Stimulated activated naive CD4-positive, alpha-beta T cell treated with Interleukin-2 at 50 U/mL for 16 hours (primary cell): ENCODE measurements around the gene ADRA2A.

Experiments used
- DNase-seq: peaks from one replicate; lab custom pipeline; 2025; lab: John Stamatoyannopoulos, UW

The ADRA2A gene

DNA sequence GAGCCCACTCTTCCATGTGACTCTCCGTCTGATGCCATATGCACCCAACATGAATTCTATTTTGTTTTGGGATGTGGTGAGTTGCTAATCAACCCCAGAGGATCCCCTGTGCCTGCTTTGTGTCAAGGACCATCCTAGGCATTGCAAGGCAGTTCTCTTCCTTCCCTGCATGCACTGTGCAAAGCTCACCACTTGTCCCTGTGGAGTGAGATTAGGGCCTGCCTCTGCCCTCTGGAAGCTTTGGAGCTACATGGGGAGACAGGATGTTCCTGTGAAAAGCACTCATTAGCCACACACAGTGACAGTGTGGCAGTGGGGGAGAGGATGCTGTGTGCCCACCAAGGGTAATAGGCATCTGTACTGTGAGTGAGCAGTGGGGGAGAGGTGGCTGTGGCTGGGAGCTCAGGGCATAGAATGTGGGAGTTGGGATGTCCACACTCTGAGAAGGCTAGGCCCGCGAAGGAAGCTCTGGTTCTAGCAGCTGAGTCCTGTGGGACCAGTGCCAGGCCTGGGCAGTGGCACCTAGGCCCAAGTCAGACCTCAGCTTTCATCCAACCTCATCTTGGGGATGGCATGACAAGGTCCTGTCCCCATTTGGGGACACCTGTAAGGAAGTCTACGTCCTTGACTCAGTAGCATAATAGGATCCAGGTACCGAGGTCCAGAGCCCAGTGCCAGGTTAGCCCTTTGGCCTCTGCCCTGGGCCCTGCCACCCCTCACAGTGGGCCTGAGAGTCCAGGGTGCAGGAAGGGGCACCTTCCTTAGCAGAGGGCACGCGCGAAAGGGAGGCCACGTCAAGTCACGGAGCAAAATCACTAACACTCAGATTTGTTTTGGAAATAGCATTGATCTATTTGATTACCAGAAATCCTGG is 6.6 kb downstream of the ADRA2A start:
- DNase-seq = no peak

DNA sequence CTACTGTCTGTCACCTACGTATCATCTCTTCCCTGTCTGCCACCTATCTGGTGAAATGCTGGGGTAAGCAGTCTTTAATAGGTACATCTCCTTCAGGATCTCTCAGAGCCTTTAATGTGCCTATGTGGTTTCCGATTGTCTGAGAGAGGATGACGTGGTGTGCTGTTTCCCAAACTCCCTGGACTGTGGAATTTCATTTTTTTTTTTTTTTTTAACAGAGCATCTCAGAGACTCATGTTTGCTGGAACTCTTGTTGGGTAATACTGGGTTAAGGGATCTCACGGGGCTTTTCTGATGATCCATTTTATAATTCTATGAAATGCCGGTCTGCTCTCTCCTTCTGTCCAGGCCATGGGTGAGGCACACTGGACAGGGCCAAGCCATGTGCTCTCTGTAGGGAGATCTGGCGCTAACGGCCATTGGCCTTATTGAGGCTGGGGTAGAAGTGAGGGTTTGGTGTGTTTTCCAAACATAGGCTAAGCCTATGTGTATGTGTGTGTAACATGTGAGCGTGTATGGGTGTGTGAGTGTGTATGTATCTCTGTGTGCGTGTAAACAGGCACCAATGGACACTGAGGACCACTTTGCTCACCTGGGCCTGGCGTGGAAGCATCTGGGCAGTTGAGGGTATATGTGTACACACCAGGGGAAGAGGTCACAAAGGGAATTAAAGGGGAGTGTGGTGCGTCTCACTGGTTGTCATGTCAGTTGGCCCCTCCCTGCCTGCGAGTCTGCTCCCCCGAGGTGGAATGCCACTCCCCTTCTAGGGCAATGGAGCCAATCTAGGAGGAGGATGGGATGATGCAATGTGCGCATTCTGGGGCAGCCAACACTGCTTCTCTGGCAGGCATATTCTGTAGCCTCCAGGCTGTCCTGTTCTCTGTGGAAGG is 7.8 kb downstream of the ADRA2A start:
- no peak for DNase-seq

DNA sequence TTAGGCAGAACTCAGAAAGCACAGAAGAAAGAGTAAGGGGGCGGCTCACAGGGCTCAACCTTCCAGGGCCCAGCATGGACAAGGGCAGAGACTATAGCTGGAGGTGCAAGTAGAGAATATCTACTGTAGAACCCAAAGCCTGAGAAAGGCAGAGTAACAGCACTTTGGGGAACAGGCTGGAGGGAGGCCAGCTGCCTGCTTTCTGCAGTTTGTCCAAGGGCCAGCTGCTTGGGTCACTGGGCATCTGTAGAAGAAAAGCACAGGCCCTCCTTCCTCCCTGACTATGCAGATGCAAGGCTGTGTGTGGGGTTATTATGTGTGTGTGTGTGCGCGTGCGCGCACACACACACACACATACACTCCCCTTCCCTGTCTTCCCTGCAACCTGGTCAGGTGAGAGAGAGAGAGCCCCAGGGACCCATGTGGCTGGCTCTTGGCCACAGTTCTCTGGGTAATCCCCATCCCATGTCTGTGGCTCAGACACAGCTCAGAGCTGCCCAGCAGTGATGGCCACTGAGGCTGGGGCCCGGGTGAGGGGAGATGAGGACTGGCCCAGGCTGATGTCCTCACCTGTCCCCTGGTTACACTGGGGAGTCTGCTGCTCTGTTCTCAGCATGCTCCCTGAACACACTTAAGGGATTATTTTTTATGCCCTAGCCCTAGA is 9.0 kb downstream of the ADRA2A start:
- no peak for DNase-seq

DNA sequence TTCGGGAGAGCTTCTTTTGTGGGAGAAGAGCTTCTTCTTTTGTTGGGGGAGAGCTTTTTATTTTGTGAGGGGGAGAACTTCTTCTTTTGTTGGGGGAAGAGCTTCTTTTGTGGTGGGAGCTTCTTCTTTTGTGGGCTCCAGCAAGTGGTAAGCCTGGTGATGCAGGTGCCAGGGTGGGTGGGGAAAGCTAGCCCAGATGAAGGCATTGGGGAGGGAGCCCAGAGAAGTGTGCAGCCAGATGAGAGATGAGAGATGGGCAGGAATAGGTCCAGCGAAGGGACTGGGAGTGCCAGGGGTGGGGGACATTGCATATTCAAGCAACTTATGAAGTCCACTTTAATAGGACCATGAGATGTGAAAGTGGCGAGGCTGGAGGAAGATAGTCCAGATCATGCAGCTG is 9.7 kb downstream of the ADRA2A start:
- no peak for DNase-seq

DNA sequence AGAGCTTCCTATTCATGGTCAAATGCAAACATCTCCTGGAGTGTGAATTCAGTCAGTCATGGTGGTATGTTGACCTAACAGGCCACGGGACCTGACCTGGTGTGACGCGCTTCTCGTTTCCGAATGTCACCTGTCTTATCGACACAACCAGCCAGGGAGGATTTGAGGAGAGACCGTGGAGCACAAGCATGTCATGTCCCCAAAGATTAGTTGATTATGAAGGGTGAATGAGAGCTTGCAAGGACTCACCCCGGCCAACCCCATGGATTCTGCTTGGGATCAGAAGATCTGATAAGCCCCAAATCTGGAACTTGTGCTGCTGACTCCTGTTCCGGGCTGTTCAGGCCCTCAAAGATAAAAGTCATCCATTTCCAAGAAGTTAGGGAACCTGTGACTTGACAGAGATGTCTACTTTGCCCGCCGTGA is 10.5 kb downstream of the ADRA2A start:
- no peak for DNase-seq

DNA sequence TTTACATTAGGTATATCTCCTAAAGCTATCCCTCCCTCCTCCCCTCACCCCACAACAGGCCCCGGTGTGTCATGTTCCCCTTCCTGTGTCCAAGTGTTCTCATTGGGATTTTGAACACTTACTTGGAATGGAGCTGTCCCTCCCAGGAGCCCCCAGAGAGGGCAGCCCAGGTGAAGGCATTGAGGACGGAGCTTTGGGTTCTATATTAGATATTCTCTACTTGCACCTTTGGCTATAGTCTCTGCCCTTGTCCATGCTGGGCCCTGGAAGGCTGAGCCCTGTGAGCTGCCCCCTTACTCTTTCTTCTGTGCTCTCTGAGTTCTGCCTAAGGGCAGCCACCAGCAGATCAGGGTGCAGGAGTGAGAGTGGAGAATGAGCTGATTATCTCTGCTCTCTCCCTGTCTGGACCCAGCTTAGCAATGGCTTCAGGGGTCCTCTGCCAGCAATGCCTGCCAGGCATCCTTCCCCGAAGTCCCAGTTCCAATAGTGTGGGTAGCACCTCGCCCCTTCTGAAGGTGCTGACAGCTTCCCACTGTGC is 11.2 kb downstream of the ADRA2A start:
- DNase-seq = no peak

DNA sequence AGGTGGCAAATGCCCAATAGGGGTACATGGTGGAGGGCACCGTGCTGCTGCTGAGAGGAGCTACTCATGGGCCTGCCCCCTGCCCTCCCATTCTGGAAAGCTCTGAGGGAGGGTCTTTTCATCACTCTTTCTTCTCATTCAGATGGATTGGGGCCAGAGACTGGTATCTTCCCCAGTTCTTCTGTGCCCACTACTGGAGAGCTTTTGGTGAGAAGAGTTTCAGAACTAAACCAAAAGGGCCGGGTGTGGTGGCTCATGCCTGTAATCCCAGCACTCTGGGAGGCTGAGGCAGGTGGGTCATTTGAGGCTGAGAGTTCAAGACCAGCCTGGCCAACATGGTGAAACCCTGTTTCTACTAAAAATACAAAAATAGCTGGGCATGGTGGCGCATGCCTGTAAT is 12.5 kb downstream of the ADRA2A start:
- DNase-seq = no peak

DNA sequence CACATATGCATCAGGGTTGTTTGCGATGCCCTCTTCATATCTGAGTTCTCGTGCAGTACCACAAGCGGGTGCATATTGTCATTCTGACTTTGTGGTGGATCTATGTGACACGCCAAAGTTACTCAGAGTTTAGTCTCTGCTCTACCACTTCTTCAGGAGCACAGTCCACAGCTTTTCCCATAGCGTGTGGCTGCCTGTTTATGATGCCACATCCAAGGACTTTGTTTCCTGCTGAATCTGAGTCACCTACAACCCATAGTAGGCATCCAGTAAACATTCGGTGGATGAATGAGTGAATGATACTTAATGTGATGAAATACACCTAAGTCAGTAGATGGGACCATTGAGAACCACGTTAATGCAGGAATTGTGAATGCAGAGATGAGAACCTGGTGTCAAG is 15.0 kb downstream of the ADRA2A start:
- no peak for DNase-seq

DNA sequence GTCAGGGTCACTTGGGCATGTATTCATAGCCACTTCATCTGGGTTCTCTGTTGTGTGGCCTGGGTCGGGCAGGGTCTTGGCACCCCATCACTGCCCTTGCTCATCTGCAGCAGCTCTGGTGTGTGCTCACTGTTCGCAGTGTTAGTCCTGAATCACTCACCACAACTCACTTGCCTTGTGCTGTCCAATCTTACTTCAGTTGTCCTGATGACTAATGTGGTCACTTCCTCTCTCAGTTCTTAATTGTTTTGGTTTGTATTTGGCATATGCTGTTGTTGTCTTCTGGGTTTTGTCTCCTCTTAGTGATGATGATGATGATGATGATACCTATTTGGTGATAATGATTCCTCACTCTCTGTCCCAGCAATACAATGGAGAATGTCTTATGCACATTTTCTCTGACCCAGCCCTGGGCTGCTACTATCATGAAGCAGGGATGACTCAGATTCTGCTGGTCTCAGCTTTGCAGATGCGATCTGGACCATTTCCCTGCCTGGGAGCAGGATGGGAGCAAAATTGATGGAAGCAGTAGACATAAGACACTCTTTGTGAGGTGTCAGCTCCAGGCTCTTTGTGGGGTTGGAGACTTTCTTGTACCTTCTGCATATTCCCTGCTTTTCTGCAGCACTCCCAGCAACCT is 17.0 kb downstream of the ADRA2A start:
- no peak for DNase-seq

DNA sequence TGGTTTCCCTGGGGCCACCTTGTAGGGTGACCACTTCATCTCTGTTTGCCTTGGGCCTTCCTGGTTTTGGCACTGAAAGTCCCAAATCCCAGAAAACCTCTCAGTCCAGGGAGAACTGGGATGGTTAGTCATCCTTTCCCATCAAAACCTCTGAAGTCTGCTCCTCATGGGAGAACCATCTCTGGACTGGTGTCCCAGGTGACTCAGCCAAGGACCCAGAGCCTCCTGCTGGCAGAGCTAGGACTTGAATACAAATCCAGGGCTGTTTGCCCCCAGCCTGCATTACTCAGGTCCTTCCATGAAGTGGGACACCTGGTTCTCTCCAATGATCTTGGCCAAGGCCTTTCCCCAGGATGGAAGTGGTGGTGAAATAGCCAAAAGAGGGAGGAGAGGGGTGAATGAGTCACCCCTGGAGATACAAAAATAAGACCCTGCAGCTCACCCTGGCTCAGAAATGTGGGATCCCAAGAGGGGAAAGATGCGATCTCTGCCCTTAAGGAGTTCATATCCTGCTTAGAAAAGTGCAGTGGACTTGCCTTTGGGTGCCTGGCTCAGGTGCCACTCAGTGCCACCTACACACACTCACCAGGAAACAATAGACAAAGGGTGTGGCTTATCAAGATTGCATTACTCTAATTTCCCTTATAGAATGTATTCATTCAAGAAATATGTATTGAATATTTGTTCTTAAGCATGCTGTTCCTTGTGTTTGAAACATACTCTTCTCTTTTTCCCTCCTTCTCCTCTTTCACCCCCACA is 22.0 kb downstream of the ADRA2A start:
- no peak for DNase-seq

DNA sequence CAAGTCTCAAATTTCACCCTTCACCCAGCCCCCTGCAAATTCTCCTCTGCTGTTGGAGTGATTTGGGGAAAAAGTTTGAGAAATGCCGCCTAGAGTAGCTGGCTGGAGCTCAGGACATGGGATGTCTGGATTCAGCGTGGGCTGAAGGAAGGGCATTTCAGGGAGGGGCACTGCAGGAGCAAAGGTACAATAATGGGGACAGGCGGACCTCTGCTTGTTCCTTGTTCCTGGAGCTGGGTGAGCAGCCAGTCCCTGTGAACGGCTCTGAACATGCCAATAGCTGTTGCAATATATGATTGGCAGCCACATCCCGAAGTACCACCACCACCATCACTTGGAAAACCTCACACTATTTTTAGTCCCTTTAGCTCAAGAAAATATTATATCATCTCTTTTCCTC is 23.4 kb downstream of the ADRA2A start:
- DNase-seq = no peak

DNA sequence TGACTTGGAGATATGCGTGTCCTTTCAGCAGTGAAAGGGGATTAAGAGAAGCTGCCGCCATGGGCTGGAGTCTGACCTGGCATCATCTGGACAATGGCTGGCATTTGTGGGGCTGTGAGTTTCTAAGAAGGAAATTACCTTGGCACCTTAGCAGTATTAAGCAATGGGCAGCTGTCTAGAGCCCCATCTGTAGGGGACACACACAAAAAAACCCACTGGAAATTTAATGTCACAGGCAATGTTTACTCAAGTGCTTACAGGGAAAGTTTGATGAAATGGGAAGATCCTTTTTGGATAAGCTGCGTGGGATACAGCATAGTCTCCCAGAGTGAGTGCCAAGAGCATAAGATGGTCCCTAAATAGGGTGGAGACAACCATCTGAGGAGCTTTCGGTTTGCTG is 25.0 kb downstream of the ADRA2A start:
- DNase-seq = no peak

DNA sequence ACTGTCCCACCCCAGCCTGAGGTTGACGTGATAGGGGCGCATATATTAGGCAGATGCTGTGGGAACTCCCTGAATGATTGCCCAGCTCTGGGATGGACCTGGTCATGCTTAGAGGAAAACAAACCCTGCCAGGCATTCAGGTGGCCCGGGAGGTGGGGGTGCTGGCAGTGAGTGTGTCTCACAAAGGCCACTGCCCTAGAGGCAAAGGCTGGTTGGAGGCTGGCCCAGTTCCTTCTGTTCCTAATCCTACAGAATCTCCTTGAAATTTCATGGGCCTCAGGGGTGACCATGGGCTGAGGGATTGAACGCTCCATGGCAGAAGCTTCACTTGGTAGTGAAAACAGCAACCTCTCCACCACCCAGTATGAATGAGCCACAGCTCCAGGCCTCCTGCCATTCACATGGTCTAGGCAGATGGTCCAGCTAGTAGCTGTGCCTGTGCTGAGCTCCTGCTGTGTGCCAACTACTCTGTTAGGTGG is 25.6 kb downstream of the ADRA2A start:
- DNase-seq = no peak

DNA sequence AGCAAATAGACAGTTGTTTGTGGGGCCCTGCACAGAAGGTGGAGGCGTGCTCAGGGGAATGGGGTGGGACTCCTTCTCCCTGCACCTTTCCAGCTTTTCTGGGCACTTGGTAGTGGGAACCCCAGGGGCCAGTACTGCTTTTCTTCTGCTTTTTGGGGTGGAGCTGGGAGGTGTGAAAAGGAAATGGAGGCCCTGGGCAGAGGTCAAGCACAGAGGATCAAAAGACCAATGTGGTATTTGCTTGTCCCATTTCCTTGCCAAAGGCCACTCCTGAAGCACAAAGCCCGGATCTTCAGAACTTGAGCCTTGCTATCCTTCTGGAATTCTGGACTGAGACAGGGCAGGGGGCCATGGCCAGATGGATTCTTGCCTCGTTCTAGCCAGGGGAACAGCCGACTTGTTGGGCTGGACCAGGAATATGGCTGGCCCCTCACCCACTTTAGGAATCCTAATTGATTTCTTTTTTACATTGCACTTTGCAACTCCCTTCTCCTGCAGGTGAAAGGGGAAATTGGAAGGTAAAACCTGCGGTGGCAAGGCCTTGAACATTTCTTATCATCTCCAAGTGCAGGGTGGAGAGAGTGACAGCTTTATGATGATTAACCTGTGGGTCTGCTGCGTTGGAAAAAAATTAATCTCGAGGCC is 26.5 kb downstream of the ADRA2A start:
- DNase-seq = no peak

DNA sequence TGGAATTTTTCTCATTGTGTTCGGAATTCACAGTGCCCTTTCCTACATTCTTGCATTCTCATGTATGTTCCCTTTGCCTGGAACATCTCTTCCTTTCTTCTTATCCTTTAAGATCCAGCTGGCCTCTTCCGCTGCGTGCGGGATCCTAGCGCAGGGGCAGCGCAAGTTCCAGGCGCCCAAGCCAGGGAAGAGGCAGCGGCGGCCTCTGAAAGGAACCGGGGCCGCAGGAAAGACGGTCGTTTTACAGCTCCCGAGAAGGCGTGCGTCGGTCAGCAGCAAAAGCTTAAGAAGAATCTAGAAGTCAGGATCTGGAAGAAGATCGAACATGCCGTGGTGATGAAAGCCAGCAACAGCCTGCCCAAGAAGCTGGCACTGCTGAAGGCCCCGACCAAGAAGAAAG is 28.0 kb downstream of the ADRA2A start:
- DNase-seq = no peak

DNA sequence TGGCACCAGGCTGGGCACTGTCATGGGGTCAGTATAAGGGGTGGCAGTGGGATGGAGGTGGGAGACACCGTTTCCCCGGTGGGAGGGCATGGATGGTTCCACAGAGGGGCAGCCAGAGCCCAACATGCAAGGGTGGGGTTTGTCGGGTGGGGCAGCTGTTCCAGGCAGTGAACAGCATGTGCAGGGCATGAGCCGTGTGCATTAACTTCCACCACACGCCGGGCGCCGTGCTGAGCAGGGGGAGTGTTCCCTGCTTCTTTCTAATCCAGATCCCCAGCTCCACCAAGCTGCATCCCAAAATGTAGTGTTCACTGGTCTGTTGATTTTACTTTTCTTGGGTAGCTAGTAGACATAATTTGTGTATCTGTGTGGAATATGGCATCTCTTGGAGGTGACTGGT is 29.3 kb downstream of the ADRA2A start:
- DNase-seq = no peak

DNA sequence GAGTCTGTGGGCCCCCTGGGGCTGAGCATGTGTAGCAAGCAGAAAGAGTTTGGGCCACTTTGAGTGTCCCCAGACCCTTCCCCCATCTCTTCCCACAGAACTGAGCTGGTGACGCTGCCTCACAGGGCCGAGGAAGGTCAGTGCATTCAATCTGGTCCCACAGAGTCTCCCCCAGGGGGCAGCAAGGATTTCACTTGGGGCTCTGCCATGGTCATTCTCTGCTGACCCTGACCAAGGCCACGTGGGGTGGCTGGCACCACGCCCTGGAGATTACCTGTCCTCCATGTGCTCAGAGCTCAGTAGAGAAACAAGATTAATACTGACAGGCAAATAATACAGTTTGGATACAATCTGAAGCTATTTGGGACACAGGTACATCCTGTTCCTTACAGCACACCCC is 30.2 kb downstream of the ADRA2A start:
- DNase-seq = no peak

DNA sequence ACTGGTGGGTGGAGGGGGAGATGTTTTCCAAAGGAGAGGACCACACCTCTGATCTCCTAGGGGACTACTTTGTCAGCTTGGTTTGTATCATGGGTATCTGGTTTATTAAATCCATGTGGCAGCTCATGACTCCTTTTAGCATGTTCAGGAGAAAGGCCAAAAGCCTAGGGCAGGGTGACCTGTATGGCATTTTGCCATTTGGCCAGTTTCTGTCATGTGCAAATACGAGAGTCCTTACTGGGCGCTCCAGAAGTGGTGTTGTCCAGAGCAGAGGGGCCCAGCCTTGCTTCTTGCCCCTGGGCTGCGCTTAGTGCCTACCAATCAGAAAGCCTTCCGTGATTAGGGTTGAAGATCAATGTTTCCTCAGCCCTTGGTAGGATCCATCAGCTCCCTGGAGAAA is 31.0 kb downstream of the ADRA2A start:
- no peak for DNase-seq

DNA sequence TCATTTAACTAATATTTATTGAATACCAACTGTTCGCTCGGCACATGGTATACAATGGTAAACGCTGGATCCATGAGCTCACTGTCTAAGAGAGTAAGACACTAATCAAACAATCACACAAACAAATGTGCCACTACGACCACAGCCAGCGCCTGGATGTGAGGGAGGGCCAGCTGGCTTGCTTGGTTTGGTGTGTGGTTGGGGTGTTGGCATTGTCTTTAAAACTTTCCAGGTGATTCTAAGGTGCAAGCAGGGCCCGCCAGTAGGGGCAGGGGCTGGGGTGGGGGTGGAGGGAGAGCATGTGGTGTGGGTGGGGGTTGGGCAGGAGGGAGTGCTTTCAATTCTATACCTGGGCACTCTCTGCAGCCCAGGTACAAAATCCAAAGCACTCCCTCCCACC is 31.6 kb downstream of the ADRA2A start:
- DNase-seq = no peak

DNA sequence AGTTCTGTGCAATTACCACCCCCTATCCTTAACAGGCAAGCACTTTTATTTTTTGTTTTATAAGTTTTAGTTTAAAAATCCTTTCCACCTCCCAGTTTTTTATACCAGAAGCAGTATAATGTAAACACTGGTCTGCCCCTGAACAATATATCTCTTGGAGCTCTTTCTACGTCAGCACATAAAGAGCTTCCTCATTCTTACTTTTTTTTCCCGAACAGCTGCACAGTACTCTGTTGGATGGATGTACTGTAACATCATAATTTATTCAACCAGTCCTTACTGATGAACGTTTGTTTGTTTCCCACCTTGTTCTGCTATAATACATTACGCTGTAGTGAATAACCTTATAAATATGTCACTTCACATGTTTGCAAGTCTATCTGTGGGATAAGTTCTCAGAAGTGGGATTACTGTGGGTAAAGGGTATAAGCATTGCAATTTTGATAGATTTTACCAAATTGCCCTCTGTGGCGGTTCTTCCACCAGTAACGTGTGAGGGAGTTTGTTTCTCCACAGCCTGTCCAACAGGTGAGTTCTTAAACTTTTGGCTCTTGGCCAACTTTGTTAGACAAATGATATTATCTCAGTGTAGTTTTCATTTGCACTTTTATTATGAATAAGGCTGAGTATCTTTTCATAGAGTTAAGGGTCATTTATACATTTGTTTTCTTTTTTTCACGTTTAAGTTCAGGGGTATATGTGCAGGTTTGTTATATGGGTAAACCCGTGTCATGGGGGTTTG is 32.8 kb downstream of the ADRA2A start:
- no peak for DNase-seq
